T-helper 2 cell (primary cell): ENCODE results near the gene PRCC.

Experiments used
- DNase-seq, 5 experiments: peaks; one replicate each; pipeline versions ENCODE4 v3.0.0 to v3.0.0-alpha.2; 2012 to 2022

The PRCC gene

GRCh38 chr1:156845055-156845952 is 78.0 kb downstream of the PRCC start:
- DNase-seq: peak in 3 of 5 experiments; percentile 23 to 39 (median 25)

- DNase-seq: no peak
Measured at GRCh38 chr1:156845953-156846545, 78.7 kb downstream of the PRCC start.

- no peak for DNase-seq
Measured at GRCh38 chr1:156846643-156847042, 79.3 kb downstream of the PRCC start.

- no peak for DNase-seq
Measured at GRCh38 chr1:156847591-156848460, 80.5 kb downstream of the PRCC start.

- DNase-seq: peak; percentile 30 to 86 (median 51)
Measured at GRCh38 chr1:156848461-156849150, 81.3 kb downstream of the PRCC start.

GRCh38 chr1:156849151-156849496 is 81.8 kb downstream of the PRCC start:
- DNase-seq: no peak
